ENCODE results near the gene NR3C2. TPM values are rescaled to one million over a fixed set of nuclear protein-coding genes. Genes with fewer than 3 reads are reported as not detected.

The NR3C2 gene
- total and polyA plus RNA-seq, 2 of the 4 experiments (the other 2 are of a cell fraction): 1.1 to 2.3 TPM

- Histone ChIP-seq H4K8ac (ENCODE audit: low read depth in 2 of 2, low read length in 2 of 2) (no peak overlapping the region), H3K4me1 (ENCODE audit: control insufficient read depth, insufficient read depth, low read length) (no peaks in the 10 kb centered on the region), H2BK120ac (ENCODE audit: low read depth, low read length) (no peak overlapping the region), H4K20me1 (ENCODE audit: insufficient read depth, low read length) (no peaks in the 10 kb centered on the region), H2AFZ (replicated peaks; ENCODE audit: low read length, poor library complexity) (no peak overlapping the region), H3K4me2 (ENCODE audit: low read depth, low read length) (no peak overlapping the region), H3K9me3 (ENCODE audit: control insufficient read depth, insufficient read depth, low read length) (no peaks in the 10 kb centered on the region), H3K27ac (ENCODE audit: insufficient read depth, low read length) (no peak overlapping the region), H3K9me1 (ENCODE audit: insufficient read depth, low read length) (no peaks in the 10 kb centered on the region), H3K36me3 (ENCODE audit: control insufficient read depth, insufficient read depth, low read length) (no peaks in the 10 kb centered on the region), H3K27me3 (ENCODE audit: control insufficient read depth, insufficient read depth, low read length) (no peaks in the 10 kb centered on the region), H3K18ac (ENCODE audit: low read depth, low read length) (no peak overlapping the region), H3K4ac (ENCODE audit: low read depth, low read length) (no peak overlapping the region), H3K23ac (ENCODE audit: low read depth, low read length) (no peak overlapping the region), H3K9ac (ENCODE audit: low read depth, low read length) (no peak overlapping the region), H3K79me1 (ENCODE audit: low read depth in 1 of 2, low read length in 2 of 2) (no peaks in the 10 kb centered on the region), H2AK5ac (ENCODE audit: low read depth, low read length) (no peak overlapping the region), H3K56ac (ENCODE audit: extremely low read depth, insufficient read depth, low read length) (no peak overlapping the region), H3K14ac (replicated peaks; ENCODE audit: low read depth, low read length) (no peak overlapping the region), H2AK9ac (replicated peaks; ENCODE audit: low read depth, low read length, poor library complexity) (no peak overlapping the region), H4K5ac (ENCODE audit: low read depth, low read length) (no peak overlapping the region), H2BK20ac (ENCODE audit: low read depth, low read length) (no peak overlapping the region), H3K4me3 (ENCODE audit: insufficient read depth, low read depth, low read length) (no peak overlapping the region), H4K91ac (ENCODE audit: insufficient read depth, low read depth, low read length) (no peak overlapping the region), H2BK15ac (ENCODE audit: low read depth, low read length) (no peak overlapping the region), H2BK5ac (ENCODE audit: low read depth, low read length, poor library complexity, severe bottlenecking) (no peak overlapping the region)
- intact Hi-C loops (cut with micrococcal nuclease): no loop called here
- TF ChIP-seq CTCF (conservative IDR thresholded peaks at IDR 0.05; ENCODE audit: low read depth, low read length): no peak
- TF ChIP-seq POLR2A (IDR thresholded peaks at IDR 0.05; ENCODE audit: low read depth, low read length): no peak
- no peak for TF ChIP-seq RAD21 (IDR thresholded peaks at IDR 0.05; ENCODE audit: low read length)
- TF ChIP-seq SMC3 (IDR thresholded peaks at IDR 0.05; ENCODE audit: low read depth, low read length): no peak
- TF ChIP-seq ELK1 (IDR thresholded peaks at IDR 0.05; ENCODE audit: borderline replicate concordance, low read depth, low read length): no peak
- no peak for TF ChIP-seq MXI1 (IDR thresholded peaks at IDR 0.05; ENCODE audit: borderline replicate concordance, low read depth, low read length)
- no peak for TF ChIP-seq NFE2L2 (IDR thresholded peaks at IDR 0.05; ENCODE audit: low read depth, low read length)
- no peak for TF ChIP-seq CHD1 (IDR thresholded peaks at IDR 0.05; ENCODE audit: low read depth, low read length)
- no peak for TF ChIP-seq FOS (IDR thresholded peaks at IDR 0.05; ENCODE audit: low read depth, low read length)
- no peak for TF ChIP-seq CEBPB (IDR thresholded peaks at IDR 0.05; ENCODE audit: low read depth, low read length)
- TF ChIP-seq BHLHE40 (IDR thresholded peaks at IDR 0.05; ENCODE audit: low read depth, low read length): no peak
- no CpG with 5 or more reads among the region's 2 CpGs for WGBS, 2 experiments (ENCODE audit: extremely low coverage in 2 of 2, insufficient read length in 1 of 2)
- ChIA-PET POLR2A (ENCODE audit: unreplicated experiment) (no interaction called here), CTCF (interaction anchor here (0.6 to 0.9 kb wide), 2 partner anchors 12 to 14 kb away, joined by 3 to 4 read pairs; no protein-coding TSS in a partner anchor)
- BruUV-seq (replicated peaks): no TSS peak
- DNase-seq (no peak), ATAC-seq (ENCODE audit: low read depth) (no peak)
- dilution Hi-C loops (cut with HindIII; ENCODE audit: low sequenced_read_pairs, unreplicated experiment): no loop called here
- in situ Hi-C loops (cut with MboI; ENCODE audit: low sequenced_read_pairs): no loop called here
These were observed 13.0 kb downstream of the NR3C2 start for GRCh38 chr4:148429206-148429605.

Measured in IMR-90 (cell line).